GM19452 (cell line): ENCODE measurements around the gene PTPRK.
A peak's percentile ranks its signal among the peaks of the same experiment; 100 is the strongest.

ENCODE experiments used
- ATAC-seq: cut with Tn5 transposase; IDR thresholded peaks from one replicate; pipeline ENCODE4 v1.9.1; 2021; ENCODE audit not compliant: unreplicated experiment

PTPRK gene

DNA sequence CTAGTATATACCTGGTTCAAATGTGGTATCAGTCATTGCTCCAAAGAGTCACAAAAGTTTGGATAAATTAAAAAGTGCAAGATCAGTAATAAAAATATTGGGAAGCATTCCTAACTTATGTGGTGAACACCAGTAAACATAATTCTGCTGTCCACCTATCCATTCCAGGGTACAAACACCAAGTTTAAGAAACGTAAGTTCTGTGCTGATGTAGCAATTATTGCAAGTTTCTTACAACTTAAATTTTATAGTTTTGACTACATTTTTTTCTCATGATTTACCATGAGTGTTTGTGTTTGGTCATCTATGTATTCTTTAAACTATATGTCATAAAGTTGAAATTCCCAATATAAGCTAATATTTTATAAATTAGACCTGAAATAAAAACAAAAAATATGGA lies 364.6 kb downstream of the PTPRK start:
- ATAC-seq = no peak

GRCh38 chr6:128152551-128152950 lies 367.8 kb downstream of the PTPRK start:
- ATAC-seq = no peak

DNA sequence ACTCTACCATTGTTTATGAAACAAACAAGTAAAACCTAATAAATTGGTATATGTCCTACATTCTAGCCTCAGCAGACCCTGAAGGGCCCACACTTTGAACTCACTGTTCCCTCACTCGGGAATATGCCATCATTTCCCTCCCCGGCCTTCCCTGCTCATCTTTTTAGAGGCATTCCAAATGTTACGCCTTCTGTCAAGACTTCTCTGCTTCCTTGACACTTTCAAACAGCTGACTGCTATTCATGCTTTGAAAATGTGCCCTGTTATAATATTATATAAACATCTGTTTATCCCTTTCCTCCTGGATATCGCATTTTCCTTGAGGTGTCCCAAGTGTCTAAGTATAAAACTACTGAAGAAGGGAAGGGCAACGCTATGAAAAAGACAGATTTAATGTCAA lies 370.0 kb downstream of the PTPRK start:
- no peak for ATAC-seq

DNA sequence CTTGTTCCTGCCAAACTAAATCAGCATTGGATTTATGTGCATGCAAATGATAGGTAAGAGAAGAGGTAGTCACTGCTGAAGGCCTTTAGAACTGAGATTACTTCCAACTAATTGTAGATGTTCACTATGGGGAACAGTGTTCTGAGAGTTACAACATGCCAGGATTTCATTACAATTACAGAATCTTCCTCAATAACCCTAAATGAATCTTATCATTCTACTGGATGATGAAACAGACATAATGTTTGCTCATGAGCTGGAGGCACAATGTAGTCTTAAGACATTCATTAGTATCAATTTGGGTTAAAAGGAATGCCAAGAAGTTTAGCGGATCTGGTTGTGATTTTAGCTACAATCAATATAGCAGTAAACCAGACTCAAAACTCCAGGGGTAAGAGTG lies 370.6 kb downstream of the PTPRK start:
- no peak for ATAC-seq

GRCh38 chr6:128144320-128144719 lies 376.1 kb downstream of the PTPRK start:
- ATAC-seq = no peak

DNA sequence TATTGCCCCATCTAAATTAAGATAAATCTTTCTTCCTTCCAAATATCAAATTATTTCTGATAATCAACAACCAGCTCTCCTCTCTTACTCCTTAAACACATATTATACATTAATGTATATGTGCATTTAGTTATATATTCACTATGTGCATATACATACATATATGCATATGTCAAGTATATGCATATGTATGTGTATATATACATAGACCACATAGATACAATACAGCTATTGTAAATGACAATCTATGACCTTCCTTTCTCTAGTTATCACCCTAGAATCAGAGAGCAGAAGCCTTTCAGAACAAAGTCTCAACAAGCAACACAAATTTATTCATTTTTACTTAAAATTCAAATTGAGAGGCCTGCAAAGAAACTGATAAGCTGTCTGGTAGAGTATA lies 378.5 kb downstream of the PTPRK start:
- no peak for ATAC-seq

GRCh38 chr6:128139519-128139918 lies 380.9 kb downstream of the PTPRK start:
- no peak for ATAC-seq

DNA sequence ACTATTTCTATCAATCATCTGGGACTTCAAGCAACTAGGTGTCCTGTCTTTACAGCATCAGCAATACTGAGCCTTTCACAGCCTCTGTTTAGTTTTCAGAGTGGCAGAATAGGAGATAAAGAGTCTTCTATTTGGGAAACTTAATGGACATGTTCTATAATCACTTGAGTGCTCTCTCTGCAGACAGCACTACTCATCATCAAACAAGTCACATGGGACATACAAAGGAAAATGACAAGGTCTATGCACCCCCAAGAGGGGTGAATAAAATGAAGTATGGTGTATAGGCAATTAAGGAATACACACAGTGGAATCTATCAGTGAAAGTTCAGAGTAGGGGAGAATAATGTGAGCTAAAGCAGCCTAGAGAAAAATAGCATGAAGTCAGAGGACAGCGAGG lies 381.7 kb downstream of the PTPRK start:
- no peak for ATAC-seq

DNA sequence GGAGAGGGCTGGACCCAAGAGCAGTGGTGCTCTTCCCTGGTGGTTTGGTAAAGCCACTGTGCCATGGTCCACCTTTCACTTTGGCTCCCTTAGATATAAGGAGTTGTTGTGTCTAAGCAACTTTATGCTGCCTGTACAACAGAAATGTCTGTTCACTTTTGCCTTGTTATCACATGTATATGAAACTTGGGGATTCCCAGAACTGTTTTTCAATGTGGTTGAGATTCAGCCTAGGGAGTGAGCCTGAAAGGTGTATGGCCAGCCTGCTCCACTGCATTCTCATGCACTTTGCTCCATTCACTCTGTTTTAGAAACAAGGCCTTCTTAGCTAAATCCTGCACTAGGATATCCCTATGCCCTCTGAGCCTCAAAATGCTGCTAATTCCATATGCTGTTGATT lies 385.1 kb downstream of the PTPRK start:
- no peak for ATAC-seq

DNA sequence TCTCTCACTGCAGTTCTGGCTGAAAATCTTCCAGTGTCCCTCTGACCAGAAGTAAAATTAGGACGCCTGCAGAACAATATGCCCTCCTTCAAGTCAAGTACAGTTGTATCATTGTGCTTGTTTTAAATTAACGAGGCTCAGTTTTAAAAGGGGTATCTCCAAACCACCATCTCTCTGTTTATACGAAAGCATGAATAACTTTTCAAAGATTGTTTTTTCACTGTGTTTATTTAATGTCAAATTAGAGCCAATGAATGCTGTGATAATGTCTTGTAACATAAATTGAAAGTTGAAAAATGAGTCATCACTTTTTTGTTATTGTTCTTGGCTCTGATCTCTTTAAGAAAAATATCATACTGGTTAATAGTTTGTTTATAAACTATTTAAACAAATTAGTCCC lies 388.8 kb downstream of the PTPRK start:
- no peak for ATAC-seq

- ATAC-seq = no peak
Observed at GRCh38 chr6:128131036-128131435, 389.4 kb downstream of the PTPRK start.

DNA sequence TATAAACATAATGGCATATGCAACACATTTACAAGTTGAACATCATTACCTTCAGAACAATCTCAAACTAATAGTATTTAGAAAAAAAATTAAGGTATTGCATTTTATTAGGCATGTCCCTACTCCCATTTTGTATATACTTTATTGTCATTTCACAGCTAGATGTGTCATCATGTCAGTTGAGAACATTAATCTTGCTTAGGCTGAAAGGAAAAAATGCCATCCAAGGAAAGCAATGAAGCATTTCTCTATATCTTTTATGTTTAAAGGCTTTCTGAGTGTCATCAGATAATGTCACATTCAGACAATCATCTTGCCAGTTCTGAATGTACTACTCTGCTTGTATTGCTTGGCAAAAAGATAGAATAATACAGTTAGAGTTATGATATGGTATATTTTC lies 390.7 kb downstream of the PTPRK start:
- ATAC-seq = no peak

DNA sequence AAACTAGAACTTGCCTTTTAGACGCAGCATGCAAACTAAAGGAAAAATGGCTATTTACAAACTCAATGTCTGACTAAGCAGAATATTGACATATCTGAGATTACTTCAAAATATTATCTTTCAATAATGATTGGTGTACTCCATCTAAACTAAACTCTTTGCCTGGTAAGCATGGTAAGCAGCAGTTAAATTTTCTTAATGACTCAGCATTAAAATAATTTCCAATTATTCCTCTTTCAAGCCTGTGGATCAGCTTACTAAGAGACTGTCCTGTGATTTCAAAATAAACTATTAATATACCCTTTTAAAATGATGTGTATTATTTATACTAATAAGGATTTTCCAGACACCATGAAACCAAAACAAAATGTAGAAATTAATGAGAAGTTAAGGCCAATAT lies 392.7 kb downstream of the PTPRK start:
- no peak for ATAC-seq

DNA sequence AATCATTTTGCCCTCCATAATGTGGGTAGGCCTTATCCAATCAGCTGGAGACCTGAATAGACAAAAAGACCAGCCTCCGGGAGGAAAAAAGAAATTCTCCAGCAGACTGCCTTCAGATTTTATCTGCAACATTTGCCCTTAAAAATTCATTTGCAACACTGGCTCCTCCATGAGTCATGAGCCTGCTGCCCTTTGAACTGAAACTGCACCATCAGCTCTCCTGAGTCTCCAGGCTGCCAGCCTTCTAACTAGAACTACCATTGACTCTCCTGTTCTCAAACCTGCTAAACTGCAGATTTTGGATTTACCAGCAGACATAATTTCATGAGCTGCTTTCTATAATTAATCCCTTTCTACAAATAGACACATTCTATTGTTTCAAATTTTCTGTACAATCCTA lies 395.7 kb downstream of the PTPRK start:
- ATAC-seq = no peak

GRCh38 chr6:128121610-128122009 lies 398.8 kb downstream of the PTPRK start:
- no peak for ATAC-seq

DNA sequence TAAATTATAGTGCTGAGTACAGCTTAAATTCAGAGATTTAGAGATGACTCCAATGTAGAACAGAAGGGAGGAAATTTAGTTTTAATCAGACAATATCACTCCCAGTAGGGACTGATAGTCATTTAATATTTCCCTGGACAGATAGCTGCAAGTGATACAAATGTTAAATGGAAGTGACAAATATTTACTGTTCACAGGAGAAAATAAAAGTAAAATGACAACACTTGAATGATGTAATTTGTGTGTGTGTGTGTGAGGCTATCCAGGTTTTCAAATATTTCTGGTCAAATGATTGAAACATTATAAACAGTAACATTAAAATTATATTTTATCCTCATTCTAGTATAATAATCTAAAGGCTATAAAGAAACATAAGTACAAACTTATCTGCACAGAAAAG lies 399.2 kb downstream of the PTPRK start:
- no peak for ATAC-seq

- ATAC-seq = no peak
Observed at GRCh38 chr6:128118401-128118800, 402.0 kb downstream of the PTPRK start.

DNA sequence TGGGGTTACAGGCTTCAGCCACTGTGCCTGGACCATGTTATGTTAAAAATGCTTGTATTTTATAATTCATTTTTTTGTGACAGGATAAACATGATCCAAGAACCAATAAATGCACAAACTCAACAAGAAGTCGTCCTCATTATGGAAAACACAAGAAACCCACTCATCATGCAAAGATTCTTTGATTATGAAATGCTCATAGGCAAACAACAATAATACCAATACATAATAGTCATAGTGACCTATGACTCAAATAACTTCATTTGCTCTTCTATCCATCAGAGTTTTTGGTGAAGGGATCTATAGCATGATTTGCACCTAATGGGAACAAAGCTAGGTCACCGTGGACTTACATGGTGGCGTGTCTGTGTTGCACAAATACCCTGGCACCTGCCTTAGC lies 402.5 kb downstream of the PTPRK start:
- ATAC-seq = no peak

DNA sequence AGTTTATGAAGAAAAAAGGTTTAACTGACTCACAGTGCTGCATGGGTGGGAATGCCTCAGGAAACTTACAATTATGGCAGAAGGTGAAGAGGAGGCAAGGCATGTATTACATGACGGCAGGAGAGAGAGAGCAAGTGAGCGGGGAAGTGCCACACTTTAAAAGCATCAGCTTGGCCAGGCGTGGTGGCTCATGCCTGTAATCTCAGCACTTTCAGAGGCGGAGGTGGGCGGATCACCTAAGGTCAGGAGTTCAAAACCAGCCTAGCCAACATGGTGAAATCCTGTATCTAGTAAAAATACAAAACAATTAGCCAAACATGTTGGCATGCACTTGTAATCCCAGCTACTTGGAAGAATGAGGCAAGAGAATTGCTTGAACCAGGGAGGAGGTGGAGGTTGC lies 406.2 kb downstream of the PTPRK start:
- no peak for ATAC-seq

- ATAC-seq = peak; percentile 70
Observed at GRCh38 chr6:128112494-128112893, 407.9 kb downstream of the PTPRK start.

- ATAC-seq = no peak
Observed at GRCh38 chr6:128111096-128111495, 409.3 kb downstream of the PTPRK start.

DNA sequence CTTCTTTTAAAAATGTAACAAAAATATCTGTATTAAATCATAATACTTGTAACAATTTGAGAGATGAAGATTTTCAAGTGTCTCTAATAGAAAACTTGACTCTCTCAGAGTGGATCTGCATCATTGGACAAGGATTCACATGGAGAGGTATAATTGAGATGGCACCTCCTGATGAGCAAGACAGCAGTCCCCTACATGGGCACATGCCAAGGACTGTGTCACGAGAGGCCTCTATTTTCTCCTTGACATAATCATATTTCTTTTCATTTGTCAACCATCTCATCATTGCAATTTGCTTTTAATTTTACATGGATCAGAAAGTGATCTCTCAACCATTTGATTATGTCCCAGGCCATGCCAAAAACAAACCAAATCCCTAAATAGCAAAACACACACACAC lies 412.7 kb downstream of the PTPRK start:
- no peak for ATAC-seq

GRCh38 chr6:128099571-128100197 lies 420.7 kb downstream of the PTPRK start:
- ATAC-seq = no peak
